ENCODE results near the gene ST6GALNAC5. TPM values are rescaled to one million over a fixed set of nuclear protein-coding genes. Genes with fewer than 3 reads are reported as not detected.

Gene ST6GALNAC5
- total RNA-seq, 1 donor from 2014 or later, result 1.3 TPM

GRCh38 chr1:76854255-76854654 is 13.0 kb upstream of the ST6GALNAC5 start:
- H3K4me3 ChIP-seq (ENCODE audit: low read depth, low read length), result no peak overlapping the region
- TF ChIP-seq CTCF (conservative IDR thresholded peaks at IDR 0.05; ENCODE audit: low read depth, low read length), result no peak
- no peak for DNase-seq (ENCODE audit: low read depth)

- H3K4me3 ChIP-seq (ENCODE audit: low read depth, low read length), result no peak overlapping the region
- TF ChIP-seq CTCF (conservative IDR thresholded peaks at IDR 0.05; ENCODE audit: low read depth, low read length), result no peak
- no peak for DNase-seq (ENCODE audit: low read depth)
Measured at GRCh38 chr1:76856104-76856503, 11.2 kb upstream of the ST6GALNAC5 start.

- TF ChIP-seq CTCF (conservative IDR thresholded peaks at IDR 0.05; ENCODE audit: low read depth, low read length), result no peak
- H3K4me3 ChIP-seq (ENCODE audit: low read depth, low read length), result no peak overlapping the region
- DNase-seq (ENCODE audit: low read depth), result no peak
Measured at GRCh38 chr1:76857138-76857537, 10.1 kb upstream of the ST6GALNAC5 start.

GRCh38 chr1:76857973-76858372 is 9.3 kb upstream of the ST6GALNAC5 start:
- TF ChIP-seq CTCF (conservative IDR thresholded peaks at IDR 0.05; ENCODE audit: low read depth, low read length), result no peak
- no peak overlapping the region for H3K4me3 ChIP-seq (ENCODE audit: low read depth, low read length)
- no peak for DNase-seq (ENCODE audit: low read depth)

- H3K4me3 ChIP-seq (ENCODE audit: low read depth, low read length), result no peak overlapping the region
- DNase-seq (ENCODE audit: low read depth), result no peak
- TF ChIP-seq CTCF (conservative IDR thresholded peaks at IDR 0.05; ENCODE audit: low read depth, low read length), result no peak
Measured at GRCh38 chr1:76861149-76861548, 6.1 kb upstream of the ST6GALNAC5 start.

- no peak overlapping the region for H3K4me3 ChIP-seq (ENCODE audit: low read depth, low read length)
- peak; percentile 58 for DNase-seq (ENCODE audit: low read depth)
- TF ChIP-seq CTCF (conservative IDR thresholded peaks at IDR 0.05; ENCODE audit: low read depth, low read length), result no peak
Measured at GRCh38 chr1:76862447-76862846, 4.8 kb upstream of the ST6GALNAC5 start.

- TF ChIP-seq CTCF (conservative IDR thresholded peaks at IDR 0.05; ENCODE audit: low read depth, low read length), result no peak
- no peak for DNase-seq (ENCODE audit: low read depth)
- H3K4me3 ChIP-seq (ENCODE audit: low read depth, low read length), result no peak overlapping the region
Measured at GRCh38 chr1:76864383-76864782, 2.9 kb upstream of the ST6GALNAC5 start.

Measured in epithelial cell of proximal tubule (primary cell).